ENCODE measurements around the gene BANF2. TPM values are rescaled to one million over a fixed set of nuclear protein-coding genes. Genes with fewer than 3 reads are reported as not detected.
"Not testable (repeated sequence)": the region's sequence is repeated elsewhere in the genome, so short reads cannot be mapped to it uniquely, and the experiment has no call there.

Gene BANF2
- total RNA-seq, 1 experiment from 2014 or later: not detected

DNA sequence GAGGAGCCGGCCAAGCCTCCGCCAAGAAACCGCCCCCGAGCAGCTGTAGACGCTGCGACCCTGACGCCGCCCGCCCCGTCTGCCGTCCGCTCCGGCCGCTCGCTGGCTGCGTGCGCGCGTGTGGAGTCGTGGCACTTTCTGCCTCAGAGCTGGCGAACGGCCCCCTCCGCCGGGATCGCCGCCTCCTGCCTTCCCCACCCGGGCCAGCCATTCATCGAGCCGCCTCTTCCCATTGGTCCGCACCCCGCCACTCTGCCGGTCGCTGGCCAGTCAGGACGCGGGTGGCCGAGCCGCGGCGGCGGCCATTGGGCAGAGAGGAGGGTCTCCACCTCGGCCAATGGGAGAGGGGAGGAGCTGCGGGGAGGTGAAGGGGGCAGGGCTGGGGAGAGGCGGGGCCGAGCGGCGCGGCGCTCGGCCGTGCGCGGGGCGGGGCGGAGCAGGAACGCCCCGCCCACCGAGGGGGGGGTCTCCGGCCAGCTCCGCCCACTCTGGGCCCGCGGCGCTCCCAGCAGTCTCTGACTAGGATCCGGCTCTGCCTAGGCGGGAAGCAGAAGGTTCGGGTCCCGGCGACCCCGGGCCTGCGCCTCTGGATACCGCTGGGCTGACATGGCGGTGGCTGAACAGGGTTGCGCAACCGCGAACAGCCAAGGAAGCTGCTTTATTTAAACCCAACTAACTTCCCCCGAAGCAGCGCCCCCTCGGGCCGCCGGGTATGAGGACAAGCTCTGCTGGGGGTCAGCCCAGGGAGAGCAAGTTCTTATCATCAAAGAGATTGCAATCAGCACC, 17.5 kb upstream of the BANF2 start, which contains the start of gene RRBP1:
TSS of gene RRBP1 (minus strand) at position 140 of the 786 bp plus-strand sequence. CDS start 21,735 bp downstream, outside the sequence.
- DNase-seq (ENCODE audit: low read depth): peak; percentile 97

DNA sequence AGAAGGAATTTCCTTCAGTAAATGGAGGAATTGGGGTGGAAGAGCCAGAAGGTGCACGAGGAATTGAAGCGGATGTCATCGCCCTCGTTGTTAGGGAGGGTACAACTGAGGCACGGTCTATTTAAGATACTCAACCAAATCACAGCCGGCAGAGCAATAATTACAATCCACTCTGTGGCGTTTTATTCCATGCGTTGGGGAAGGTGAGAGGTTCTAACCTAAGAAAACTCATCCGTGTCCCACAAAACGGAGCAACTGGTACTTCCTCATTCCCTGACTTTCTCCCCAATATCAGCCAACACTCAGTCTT, 16.9 kb upstream of the BANF2 start:
- no peak for DNase-seq (ENCODE audit: low read depth)

DNA sequence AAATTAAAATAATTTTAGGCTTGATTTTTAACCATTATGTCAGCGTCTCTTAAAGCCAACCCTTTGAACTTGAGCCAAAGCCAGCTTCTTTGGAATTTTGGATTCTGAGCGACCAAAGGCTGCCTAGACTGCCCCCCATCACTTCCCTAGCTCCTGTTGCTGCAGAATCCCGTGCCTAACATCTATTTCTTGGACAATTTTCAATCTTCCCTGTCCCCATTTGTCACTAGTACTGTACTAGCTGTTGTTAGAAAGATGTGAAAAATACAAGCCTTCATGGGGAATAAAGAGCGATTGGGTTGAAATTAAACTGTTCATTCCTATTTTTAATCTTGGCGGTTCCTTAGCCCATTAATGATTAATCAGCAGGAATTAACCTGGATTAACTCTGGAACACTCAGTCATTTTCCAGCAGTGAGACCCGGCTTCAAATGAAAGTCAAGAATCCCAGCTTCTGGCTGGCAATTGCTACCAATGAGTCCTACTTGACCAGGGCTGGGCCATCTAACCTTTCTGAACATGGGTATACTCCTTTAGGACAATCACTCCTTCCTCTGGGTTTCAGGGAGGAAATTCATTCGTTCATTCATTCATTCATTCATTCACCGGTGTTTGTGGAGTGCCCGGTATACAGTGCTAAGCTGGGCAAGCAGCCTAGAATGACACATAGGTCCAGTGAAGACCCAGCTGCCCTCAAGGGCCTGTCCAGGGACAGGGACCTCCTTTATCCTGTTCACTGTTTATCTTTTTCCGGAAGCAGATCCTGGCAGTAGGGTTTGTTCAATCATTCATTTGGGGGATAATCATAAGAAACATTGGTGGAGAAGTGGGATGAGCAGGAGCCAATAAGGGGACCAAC, 16.3 kb upstream of the BANF2 start:
- no peak for DNase-seq (ENCODE audit: low read depth)

DNA sequence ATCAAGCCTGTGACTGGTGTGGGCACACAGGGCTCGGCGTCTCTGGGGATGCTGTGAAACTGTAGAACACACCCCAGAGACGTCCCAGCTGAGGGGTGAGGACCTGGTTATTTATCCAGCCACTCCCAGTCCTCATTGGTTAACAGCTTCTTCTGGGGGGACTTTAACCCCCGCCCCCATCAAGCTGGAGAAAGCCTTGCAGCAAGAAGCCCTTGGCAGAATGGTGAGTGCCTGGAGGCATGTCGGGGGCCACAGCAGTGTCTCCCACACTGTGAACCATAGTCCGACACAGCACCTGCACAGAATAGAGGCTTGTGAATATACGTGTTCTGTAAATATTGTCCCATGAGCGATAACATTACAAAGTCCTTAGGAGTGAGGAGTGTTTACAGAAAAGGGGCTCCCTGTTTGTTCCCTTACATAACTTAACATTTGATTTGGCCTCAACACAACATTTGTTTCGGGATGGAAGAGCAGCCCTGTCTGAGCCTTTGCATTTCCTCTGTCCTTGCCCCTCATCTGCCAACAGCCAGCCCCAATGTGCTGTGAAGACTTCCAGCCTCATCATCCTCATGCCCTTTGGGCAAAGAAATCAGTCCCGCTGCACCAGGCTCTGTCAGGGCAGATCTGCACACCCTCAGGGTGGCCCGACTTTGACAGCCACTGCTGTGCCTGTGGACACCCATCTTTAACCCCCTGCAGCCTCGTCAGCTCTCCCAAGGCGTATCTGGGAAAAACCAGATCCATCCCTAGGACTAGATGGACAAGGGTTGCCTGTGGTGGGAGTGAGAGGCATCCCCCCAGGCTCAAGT, 15.5 kb upstream of the BANF2 start:
- no peak for DNase-seq (ENCODE audit: low read depth)

- DNase-seq (ENCODE audit: low read depth): no peak
Measured at GRCh38 chr20:17685168-17685567, 14.6 kb upstream of the BANF2 start.

GRCh38 chr20:17687800-17688199, 12.0 kb upstream of the BANF2 start:
- no peak for DNase-seq (ENCODE audit: low read depth)

DNA sequence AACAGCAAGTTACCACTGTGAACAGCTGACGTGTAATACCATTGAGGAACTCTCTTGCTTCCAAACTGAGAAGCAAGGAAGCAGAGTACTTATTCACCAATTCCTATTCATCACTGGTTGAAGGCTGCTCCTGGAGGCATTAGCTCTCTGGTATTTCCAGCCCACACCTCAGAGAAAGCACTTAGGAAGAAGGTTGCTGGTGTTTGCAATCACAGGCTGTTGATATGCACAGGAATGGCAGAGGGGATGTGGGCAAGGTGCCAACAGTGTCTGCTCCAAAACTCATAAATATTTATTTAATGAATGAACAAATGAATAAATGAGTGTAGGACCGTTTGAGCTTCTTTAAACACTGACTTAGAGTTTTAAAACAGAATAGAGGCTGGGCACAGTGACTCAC, 10.8 kb upstream of the BANF2 start:
- DNase-seq (ENCODE audit: low read depth): no peak

DNA sequence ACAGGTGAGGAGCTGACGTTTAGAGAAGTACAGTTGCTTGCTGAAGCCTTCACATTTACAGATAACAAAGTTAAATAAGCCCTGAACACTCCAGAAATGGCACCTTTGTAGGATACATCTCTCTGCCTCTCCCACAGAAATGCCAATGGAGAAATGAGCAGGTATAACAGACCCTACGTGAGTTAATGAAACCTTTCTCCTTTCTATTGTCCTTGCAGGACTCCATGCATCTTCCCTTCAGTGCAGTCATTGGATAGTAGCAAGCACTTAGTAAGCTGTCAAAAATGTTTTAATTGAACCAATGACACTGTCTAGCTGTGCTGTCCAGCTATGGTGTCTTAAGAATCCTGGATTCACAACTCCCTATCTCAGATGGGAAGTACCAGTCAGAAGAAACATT, 9.6 kb upstream of the BANF2 start:
- DNase-seq (ENCODE audit: low read depth): no peak

DNA sequence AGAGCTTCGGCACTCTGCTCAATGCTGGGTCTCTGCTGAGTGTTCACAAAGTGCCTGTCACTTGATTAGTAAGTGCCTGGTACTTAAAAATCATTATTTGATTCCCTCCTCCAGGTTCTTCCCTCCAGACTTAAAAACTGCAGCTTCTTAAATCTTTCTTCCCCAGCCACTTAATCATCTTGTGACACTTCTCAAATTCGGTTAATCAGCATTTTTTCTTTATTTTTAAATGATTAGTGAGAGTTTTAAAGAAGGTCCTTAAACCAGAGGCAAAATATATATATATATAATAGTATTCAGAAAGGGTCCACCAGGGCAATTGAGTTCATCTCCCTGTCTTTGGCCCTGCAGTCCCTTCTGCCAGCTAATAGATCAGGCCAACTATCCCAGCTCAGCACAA, 8.0 kb upstream of the BANF2 start:
- DNase-seq (ENCODE audit: low read depth): no peak

DNA sequence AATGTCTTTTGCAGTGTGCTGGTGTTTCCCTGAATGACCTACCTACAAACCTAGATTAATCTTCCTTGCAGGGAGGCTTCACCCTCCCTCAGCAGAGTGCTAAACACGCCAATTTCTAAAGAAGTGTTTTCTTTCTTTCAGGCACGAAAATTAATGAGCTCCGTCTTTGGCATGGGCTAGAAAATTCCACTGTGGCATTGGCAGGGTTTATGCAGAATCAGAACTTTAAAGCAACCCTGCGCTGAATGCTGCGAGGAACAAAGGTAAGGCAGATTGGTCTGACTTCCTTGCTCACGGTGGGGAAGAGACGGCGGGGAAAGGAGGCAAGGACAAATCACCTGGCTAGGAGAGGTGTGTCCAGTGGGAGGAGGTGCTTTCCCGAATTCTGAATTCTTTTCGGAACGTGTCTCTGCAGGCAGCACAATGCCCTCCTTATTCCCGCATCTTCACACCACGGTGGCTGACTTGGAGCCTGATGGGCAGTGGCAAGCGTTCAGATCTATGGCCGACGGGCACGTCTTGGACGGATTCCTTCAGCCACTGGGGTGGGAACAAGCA, 6.2 kb upstream of the BANF2 start:
- no peak for DNase-seq (ENCODE audit: low read depth)

- no peak for DNase-seq (ENCODE audit: low read depth)
Measured at GRCh38 chr20:17694767-17695166, 5.0 kb upstream of the BANF2 start.

- DNase-seq (ENCODE audit: low read depth): no peak
Measured at GRCh38 chr20:17696287-17696686, 3.5 kb upstream of the BANF2 start.

DNA sequence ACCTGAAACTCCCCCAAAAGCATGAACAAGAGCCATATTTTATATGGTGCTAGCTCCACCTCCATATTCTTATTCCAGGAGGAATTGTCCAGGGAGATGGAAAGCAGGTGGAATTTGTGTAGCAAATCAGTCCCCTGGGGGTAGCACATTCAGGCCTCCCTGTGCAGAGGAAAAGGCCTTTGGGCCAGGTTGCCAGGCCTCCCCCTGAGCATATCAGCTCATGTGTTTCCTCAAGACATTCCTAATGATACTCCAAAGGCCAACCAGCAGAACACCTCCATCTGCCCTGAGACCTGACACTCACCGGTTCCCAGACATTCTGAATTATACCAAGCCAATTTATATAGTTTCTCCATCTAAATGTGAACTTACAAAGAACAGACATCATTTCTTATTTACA, 2.6 kb upstream of the BANF2 start:
- DNase-seq (ENCODE audit: low read depth): no peak

DNA sequence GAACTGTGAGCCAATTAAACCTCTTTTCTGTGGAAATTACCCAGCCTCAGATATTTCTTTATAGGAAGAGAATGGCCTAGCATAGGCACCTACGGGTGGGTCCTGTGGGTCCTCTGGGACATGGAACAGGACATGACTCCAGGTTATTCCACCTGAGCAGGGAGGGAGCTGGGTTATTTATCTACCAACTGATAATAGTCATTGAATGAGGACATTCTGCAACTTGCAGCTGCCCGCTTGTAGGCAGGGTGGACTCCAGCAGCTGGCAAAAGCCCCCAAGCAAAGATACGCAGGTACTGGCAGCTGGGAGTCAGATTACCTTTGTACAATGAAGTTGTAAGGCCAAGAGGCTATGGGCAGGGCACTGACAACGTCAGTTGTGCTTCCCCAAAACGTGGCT, 1.4 kb upstream of the BANF2 start:
- no peak for DNase-seq (ENCODE audit: low read depth)

- no peak for DNase-seq (ENCODE audit: low read depth)
Measured at GRCh38 chr20:17700637-17701036, 871 bp downstream of the BANF2 start.

GRCh38 chr20:17701826-17702225, 2.1 kb downstream of the BANF2 start:
- DNase-seq (ENCODE audit: low read depth): no peak

DNA sequence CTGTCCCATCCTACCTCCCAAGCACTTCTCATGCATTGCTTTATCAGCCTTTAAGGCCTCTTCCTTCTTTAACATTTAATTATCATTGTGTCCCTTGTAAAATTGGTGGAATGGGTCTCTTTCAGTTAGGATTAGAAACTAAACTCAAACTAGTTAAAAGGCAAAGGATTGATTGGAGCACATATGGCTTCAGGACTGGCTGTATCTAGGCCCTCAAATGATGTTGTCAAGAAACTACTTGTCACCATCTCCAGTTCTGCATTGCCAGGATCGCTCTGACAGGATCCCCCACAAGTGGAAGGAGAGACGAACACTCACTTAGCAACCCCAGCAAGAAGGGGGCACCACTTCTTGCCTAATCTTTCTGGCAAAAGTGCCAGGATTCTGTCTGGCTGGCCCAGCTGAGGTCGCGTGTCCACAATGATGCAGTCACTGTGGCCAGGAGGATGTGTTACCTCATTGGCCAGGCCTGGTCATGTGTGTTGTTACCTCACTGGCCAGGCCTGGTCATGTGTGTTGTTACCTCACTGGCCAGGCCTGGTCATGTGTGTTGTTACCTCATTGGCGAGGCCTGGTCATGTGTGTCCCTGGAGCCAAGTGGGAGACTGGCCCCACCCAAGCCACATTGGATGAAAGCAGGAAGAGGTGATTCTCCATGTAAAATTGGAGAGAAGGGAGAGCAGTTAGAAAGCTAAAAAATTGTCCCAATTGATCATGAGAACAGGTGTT, 5.0 kb downstream of the BANF2 start:
- DNase-seq (ENCODE audit: low read depth): no peak

- DNase-seq (ENCODE audit: low read depth): no peak
Measured at GRCh38 chr20:17705916-17706315, 6.2 kb downstream of the BANF2 start.

GRCh38 chr20:17706632-17707031, 6.9 kb downstream of the BANF2 start:
- DNase-seq (ENCODE audit: low read depth): no peak

DNA sequence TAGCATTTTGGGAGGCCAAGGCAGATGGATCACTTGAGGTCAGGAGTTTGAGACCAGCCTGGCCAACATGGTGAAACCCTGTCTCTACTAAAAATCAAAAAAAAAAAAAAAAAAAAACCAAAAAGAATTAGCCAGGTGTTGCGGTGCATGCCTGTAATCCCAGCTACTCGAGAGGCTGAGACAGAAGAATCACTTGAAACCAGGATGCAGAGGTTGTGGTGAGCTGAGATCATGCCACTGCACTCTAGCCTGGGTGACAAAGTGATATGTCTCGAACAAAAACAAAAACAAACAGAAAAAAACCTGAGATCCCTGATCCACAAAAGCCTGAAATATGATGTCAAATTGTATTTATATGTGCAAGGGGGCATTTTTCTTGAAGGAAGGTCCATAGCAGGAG, 8.2 kb downstream of the BANF2 start:
- DNase-seq (ENCODE audit: low read depth): not testable (repeated sequence)
